ENCODE results near the gene AUH. TPM values are rescaled to one million over a fixed set of nuclear protein-coding genes. Genes with fewer than 3 reads are reported as not detected.

The AUH gene
- polyA plus RNA-seq, 1 donor from 2014 or later, result 42.6 TPM

DNA sequence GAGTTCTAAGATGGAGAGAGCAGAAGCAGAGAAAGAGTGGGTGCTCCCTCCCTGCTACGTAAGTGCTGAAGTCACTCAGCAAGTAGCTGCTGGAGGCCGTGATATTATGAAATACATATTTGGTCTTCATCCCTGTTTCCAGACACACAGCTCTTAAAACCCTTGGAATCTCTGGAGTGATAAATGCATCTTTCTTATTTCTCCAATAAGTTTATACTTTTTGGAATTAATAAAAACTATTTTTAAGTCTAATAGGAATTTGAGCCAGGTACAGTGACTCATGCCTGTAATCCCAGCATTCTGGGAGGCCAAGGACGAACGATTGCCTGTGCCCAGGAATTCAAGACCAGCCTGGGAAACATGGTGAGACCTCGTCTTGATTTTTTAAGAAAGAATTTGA lies 60.6 kb downstream of the AUH start:
- no peak overlapping the region for H3K4me3 ChIP-seq (ENCODE audit: low read length)
- no peaks in the 10 kb centered on the region for H3K9me2 ChIP-seq (ENCODE audit: insufficient read depth, low read length)
- H3K36me3 ChIP-seq (ENCODE audit: insufficient read depth, low read length), result no peaks in the 10 kb centered on the region
- H3K79me2 ChIP-seq (replicated peaks; ENCODE audit: insufficient read depth, low read length), result no peaks in the 10 kb centered on the region
- no peak overlapping the region for H3K27ac ChIP-seq (ENCODE audit: low read length)
- H2AFZ ChIP-seq (ENCODE audit: low read depth, low read length), result no peak overlapping the region
- TF ChIP-seq POLR2AphosphoS5 (IDR thresholded peaks at IDR 0.05), result no peak
- TF ChIP-seq SMC3 (conservative IDR thresholded peaks at IDR 0.05; ENCODE audit: poor library complexity), result no peak
- TF ChIP-seq, protein P1, sequence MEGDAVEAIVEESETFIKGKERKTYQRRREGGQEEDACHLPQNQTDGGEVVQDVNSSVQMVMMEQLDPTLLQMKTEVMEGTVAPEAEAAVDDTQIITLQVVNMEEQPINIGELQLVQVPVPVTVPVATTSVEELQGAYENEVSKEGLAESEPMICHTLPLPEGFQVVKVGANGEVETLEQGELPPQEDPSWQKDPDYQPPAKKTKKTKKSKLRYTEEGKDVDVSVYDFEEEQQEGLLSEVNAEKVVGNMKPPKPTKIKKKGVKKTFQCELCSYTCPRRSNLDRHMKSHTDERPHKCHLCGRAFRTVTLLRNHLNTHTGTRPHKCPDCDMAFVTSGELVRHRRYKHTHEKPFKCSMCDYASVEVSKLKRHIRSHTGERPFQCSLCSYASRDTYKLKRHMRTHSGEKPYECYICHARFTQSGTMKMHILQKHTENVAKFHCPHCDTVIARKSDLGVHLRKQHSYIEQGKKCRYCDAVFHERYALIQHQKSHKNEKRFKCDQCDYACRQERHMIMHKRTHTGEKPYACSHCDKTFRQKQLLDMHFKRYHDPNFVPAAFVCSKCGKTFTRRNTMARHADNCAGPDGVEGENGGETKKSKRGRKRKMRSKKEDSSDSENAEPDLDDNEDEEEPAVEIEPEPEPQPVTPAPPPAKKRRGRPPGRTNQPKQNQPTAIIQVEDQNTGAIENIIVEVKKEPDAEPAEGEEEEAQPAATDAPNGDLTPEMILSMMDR (IDR thresholded peaks at IDR 0.05; ENCODE audit: poor library complexity, severe bottlenecking), result no peak
- no peak for TF ChIP-seq EP300 (conservative IDR thresholded peaks at IDR 0.05; ENCODE audit: poor library complexity, severe bottlenecking)
- TF ChIP-seq TAF1 (IDR thresholded peaks at IDR 0.05; ENCODE audit: low read depth), result no peak
- TF ChIP-seq MXI1 (conservative IDR thresholded peaks at IDR 0.05; ENCODE audit: poor library complexity, severe bottlenecking), result no peak
- TF ChIP-seq EZH2 (IDR thresholded peaks at IDR 0.05; ENCODE audit: borderline replicate concordance, insufficient read depth, low read length, poor library complexity, severe bottlenecking), result no peak
- no peaks in the 10 kb centered on the region for H3K27me3 ChIP-seq (ENCODE audit: insufficient read depth, low read depth, low read length)
- no peak overlapping the region for H3K9ac ChIP-seq (ENCODE audit: low read length)
- H3K4me2 ChIP-seq (ENCODE audit: low read length), result no peak overlapping the region
- no peaks in the 10 kb centered on the region for H3F3A ChIP-seq (ENCODE audit: insufficient read depth, low read length, poor library complexity, severe bottlenecking)
- H3K9me3 ChIP-seq (ENCODE audit: low read length), result no peaks in the 10 kb centered on the region
- H4K20me1 ChIP-seq (ENCODE audit: insufficient read depth), result no peaks in the 10 kb centered on the region

DNA sequence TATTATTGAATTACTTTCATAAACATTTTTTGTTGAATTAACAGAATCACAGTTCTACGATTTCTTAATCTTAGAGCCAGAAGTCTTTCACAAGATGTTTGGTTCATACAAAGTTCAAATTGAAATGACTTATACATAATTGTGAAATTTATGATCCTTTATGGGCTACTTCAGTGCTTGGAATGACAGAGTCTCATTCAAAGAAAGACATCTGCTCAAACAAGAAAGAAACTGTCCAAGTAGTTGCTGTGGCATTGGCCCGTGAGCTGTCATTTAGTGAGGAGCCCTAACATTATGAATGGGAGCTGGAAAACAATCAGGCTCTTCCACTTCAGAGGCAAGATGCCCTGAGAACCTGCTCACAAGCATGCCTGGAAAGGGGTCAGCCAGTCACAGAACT lies 63.4 kb downstream of the AUH start:
- Histone ChIP-seq H2AFZ (ENCODE audit: low read depth, low read length) (no peak overlapping the region), H3K27me3 (ENCODE audit: insufficient read depth, low read depth, low read length) (no peaks in the 10 kb centered on the region), H4K20me1 (ENCODE audit: insufficient read depth) (no peaks in the 10 kb centered on the region), H3K9ac (ENCODE audit: low read length) (no peak overlapping the region), H3K27ac (ENCODE audit: low read length) (no peak overlapping the region), H3F3A (ENCODE audit: insufficient read depth, low read length, poor library complexity, severe bottlenecking) (no peaks in the 10 kb centered on the region), H3K4me2 (ENCODE audit: low read length) (no peak overlapping the region), H3K4me3 (ENCODE audit: low read length) (no peak overlapping the region), H3K9me2 (ENCODE audit: insufficient read depth, low read length) (no peaks in the 10 kb centered on the region), H3K79me2 (replicated peaks; ENCODE audit: insufficient read depth, low read length) (no peaks in the 10 kb centered on the region), H3K36me3 (ENCODE audit: insufficient read depth, low read length) (no peaks in the 10 kb centered on the region), H3K9me3 (ENCODE audit: low read length) (no peaks in the 10 kb centered on the region)
- no peak for TF ChIP-seq SMC3 (conservative IDR thresholded peaks at IDR 0.05; ENCODE audit: poor library complexity)
- TF ChIP-seq EZH2 (IDR thresholded peaks at IDR 0.05; ENCODE audit: borderline replicate concordance, insufficient read depth, low read length, poor library complexity, severe bottlenecking), result no peak
- TF ChIP-seq, protein P2, sequence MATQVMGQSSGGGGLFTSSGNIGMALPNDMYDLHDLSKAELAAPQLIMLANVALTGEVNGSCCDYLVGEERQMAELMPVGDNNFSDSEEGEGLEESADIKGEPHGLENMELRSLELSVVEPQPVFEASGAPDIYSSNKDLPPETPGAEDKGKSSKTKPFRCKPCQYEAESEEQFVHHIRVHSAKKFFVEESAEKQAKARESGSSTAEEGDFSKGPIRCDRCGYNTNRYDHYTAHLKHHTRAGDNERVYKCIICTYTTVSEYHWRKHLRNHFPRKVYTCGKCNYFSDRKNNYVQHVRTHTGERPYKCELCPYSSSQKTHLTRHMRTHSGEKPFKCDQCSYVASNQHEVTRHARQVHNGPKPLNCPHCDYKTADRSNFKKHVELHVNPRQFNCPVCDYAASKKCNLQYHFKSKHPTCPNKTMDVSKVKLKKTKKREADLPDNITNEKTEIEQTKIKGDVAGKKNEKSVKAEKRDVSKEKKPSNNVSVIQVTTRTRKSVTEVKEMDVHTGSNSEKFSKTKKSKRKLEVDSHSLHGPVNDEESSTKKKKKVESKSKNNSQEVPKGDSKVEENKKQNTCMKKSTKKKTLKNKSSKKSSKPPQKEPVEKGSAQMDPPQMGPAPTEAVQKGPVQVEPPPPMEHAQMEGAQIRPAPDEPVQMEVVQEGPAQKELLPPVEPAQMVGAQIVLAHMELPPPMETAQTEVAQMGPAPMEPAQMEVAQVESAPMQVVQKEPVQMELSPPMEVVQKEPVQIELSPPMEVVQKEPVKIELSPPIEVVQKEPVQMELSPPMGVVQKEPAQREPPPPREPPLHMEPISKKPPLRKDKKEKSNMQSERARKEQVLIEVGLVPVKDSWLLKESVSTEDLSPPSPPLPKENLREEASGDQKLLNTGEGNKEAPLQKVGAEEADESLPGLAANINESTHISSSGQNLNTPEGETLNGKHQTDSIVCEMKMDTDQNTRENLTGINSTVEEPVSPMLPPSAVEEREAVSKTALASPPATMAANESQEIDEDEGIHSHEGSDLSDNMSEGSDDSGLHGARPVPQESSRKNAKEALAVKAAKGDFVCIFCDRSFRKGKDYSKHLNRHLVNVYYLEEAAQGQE (IDR thresholded peaks at IDR 0.05; ENCODE audit: borderline replicate concordance), result no peak
- no peak for TF ChIP-seq RAD21 (conservative IDR thresholded peaks at IDR 0.05)
- TF ChIP-seq TAF1 (IDR thresholded peaks at IDR 0.05; ENCODE audit: low read depth), result no peak
- TF ChIP-seq, protein P1 (IDR thresholded peaks at IDR 0.05; ENCODE audit: poor library complexity, severe bottlenecking), result no peak
- TF ChIP-seq POLR2AphosphoS5 (IDR thresholded peaks at IDR 0.05), result no peak
- no peak for TF ChIP-seq MXI1 (conservative IDR thresholded peaks at IDR 0.05; ENCODE audit: poor library complexity, severe bottlenecking)
- no peak for TF ChIP-seq EP300 (conservative IDR thresholded peaks at IDR 0.05; ENCODE audit: poor library complexity, severe bottlenecking)
